ENCODE data around the gene ANOS1. TPM values are rescaled to one million over a fixed set of nuclear protein-coding genes. Genes with fewer than 3 reads are reported as not detected.
A peak's percentile ranks its signal among the peaks of the same experiment; 100 is the strongest.
"Not testable (repeated sequence)": the region's sequence is repeated elsewhere in the genome, so short reads cannot be mapped to it uniquely, and the experiment has no call there.

ANOS1 gene
- total and polyA plus RNA-seq, 4 donors = 2.3 to 12.1 (median 3.7) TPM

- H3K27ac ChIP-seq (ENCODE audit: low read depth in 1 of 2, low read length in 2 of 2) = no peak overlapping the region
- ATAC-seq (ENCODE audit: low FRiP score) (no peak), DNase-seq (no peak)
- H3K27me3 ChIP-seq (ENCODE audit: control insufficient read depth in 1 of 2, insufficient read depth in 2 of 2, low read length in 1 of 2) = no peaks in the 10 kb centered on the region
- WGBS, 2 donors = 94 to 98% methylated on average over 1 of the region's 1 CpG
- intact Hi-C loops (cut with DNase I) = no loop called here
- no peaks in the 10 kb centered on the region for H3K9me3 ChIP-seq (ENCODE audit: control insufficient read depth, low read length)
- H3K4me3 ChIP-seq (ENCODE audit: low read length in 2 of 2) = no peak overlapping the region
- no peaks in the 10 kb centered on the region for H3K36me3 ChIP-seq (ENCODE audit: control insufficient read depth in 1 of 2, insufficient read depth in 2 of 2, low read length in 1 of 2)
- H3K4me1 ChIP-seq (ENCODE audit: control insufficient read depth in 1 of 2, insufficient read depth in 2 of 2, low read length in 2 of 2) = no peaks in the 10 kb centered on the region
Measured at GRCh38 chrX:8548446-8548845, 183.5 kb downstream of the ANOS1 start.

- H3K36me3 ChIP-seq (ENCODE audit: control insufficient read depth in 1 of 2, insufficient read depth in 2 of 2, low read length in 1 of 2) = no peaks in the 10 kb centered on the region
- no peak for ATAC-seq (ENCODE audit: low FRiP score)
- no peak overlapping the region for H3K27ac ChIP-seq (ENCODE audit: low read depth in 1 of 2, low read length in 2 of 2)
- no peaks in the 10 kb centered on the region for H3K27me3 ChIP-seq (ENCODE audit: control insufficient read depth in 1 of 2, insufficient read depth in 2 of 2, low read length in 1 of 2)
- H3K9me3 ChIP-seq (ENCODE audit: control insufficient read depth, low read length) = no peaks in the 10 kb centered on the region
- H3K4me1 ChIP-seq (ENCODE audit: control insufficient read depth in 1 of 2, insufficient read depth in 2 of 2, low read length in 2 of 2) = no peaks in the 10 kb centered on the region
- intact Hi-C loops (cut with DNase I) = no loop called here
- DNase-seq = no peak
- 86 to 90% methylated on average over 4 of the region's 4 CpGs for WGBS, 2 donors
- no peak overlapping the region for H3K4me3 ChIP-seq (ENCODE audit: low read length in 2 of 2)
Measured at GRCh38 chrX:8546715-8547114, 185.2 kb downstream of the ANOS1 start.

- ATAC-seq (ENCODE audit: low FRiP score) (no peak), DNase-seq (no peak)
- Histone ChIP-seq H3K27ac (ENCODE audit: low read depth in 1 of 2, low read length in 2 of 2) (no peak overlapping the region), H3K36me3 (ENCODE audit: control insufficient read depth in 1 of 2, insufficient read depth in 2 of 2, low read length in 1 of 2) (no peaks in the 10 kb centered on the region), H3K27me3 (ENCODE audit: control insufficient read depth in 1 of 2, insufficient read depth in 2 of 2, low read length in 1 of 2) (no peaks in the 10 kb centered on the region), H3K4me3 (ENCODE audit: low read length in 2 of 2) (no peak overlapping the region), H3K9me3 (ENCODE audit: control insufficient read depth, low read length) (no peaks in the 10 kb centered on the region), H3K4me1 (ENCODE audit: control insufficient read depth in 1 of 2, insufficient read depth in 2 of 2, low read length in 2 of 2) (no peaks in the 10 kb centered on the region)
- intact Hi-C loops (cut with DNase I) = no loop called here
- 31 to 54% methylated on average over 2 of the region's 2 CpGs for WGBS, 2 donors
Measured at GRCh38 chrX:8520791-8521190, 211.1 kb downstream of the ANOS1 start.

GRCh38 chrX:8520178-8520577, 211.8 kb downstream of the ANOS1 start:
- DNase-seq (no peak), ATAC-seq (ENCODE audit: low FRiP score) (no peak)
- Histone ChIP-seq H3K4me1 (ENCODE audit: control insufficient read depth in 1 of 2, insufficient read depth in 2 of 2, low read length in 2 of 2) (no peaks in the 10 kb centered on the region), H3K36me3 (ENCODE audit: control insufficient read depth in 1 of 2, insufficient read depth in 2 of 2, low read length in 1 of 2) (no peaks in the 10 kb centered on the region), H3K9me3 (ENCODE audit: control insufficient read depth, low read length) (no peaks in the 10 kb centered on the region), H3K27ac (ENCODE audit: low read depth in 1 of 2, low read length in 2 of 2) (no peak overlapping the region), H3K27me3 (ENCODE audit: control insufficient read depth in 1 of 2, insufficient read depth in 2 of 2, low read length in 1 of 2) (no peaks in the 10 kb centered on the region), H3K4me3 (ENCODE audit: low read length in 2 of 2) (no peak overlapping the region)
- intact Hi-C loops (cut with DNase I) = no loop called here
- WGBS, 2 donors = 59 to 81% methylated on average over 3 of the region's 3 CpGs

- H3K4me3 ChIP-seq (ENCODE audit: low read length in 2 of 2) = no peak overlapping the region
- H3K27ac ChIP-seq (ENCODE audit: low read depth in 1 of 2, low read length in 2 of 2) = peak overlapping the region in 1 of 2 donors; percentile 51
- no peaks in the 10 kb centered on the region for H3K36me3 ChIP-seq (ENCODE audit: control insufficient read depth in 1 of 2, insufficient read depth in 2 of 2, low read length in 1 of 2)
- DNase-seq (no peak), ATAC-seq (ENCODE audit: low FRiP score) (no peak)
- 4 to 10% methylated on average over 6 of the region's 6 CpGs for WGBS, 2 donors
- intact Hi-C loops (cut with DNase I) = no loop called here
- no peaks in the 10 kb centered on the region for H3K27me3 ChIP-seq (ENCODE audit: control insufficient read depth in 1 of 2, insufficient read depth in 2 of 2, low read length in 1 of 2)
- peaks cover 0 to 2% of the 10 kb centered on the region in 2 donors for H3K4me1 ChIP-seq (ENCODE audit: control insufficient read depth in 1 of 2, insufficient read depth in 2 of 2, low read length in 2 of 2)
- no peaks in the 10 kb centered on the region for H3K9me3 ChIP-seq (ENCODE audit: control insufficient read depth, low read length)
Measured at GRCh38 chrX:8504451-8504850, 227.5 kb downstream of the ANOS1 start.

GRCh38 chrX:8502101-8502500, 229.8 kb downstream of the ANOS1 start:
- ATAC-seq (ENCODE audit: low FRiP score); H3K36me3 ChIP-seq (ENCODE audit: control insufficient read depth in 1 of 2, insufficient read depth in 2 of 2, low read length in 1 of 2); intact Hi-C loops (cut with DNase I); H3K27me3 ChIP-seq (ENCODE audit: control insufficient read depth in 1 of 2, insufficient read depth in 2 of 2, low read length in 1 of 2); H3K4me3 ChIP-seq (ENCODE audit: low read length in 2 of 2); H3K27ac ChIP-seq (ENCODE audit: low read depth in 1 of 2, low read length in 2 of 2); DNase-seq; H3K4me1 ChIP-seq (ENCODE audit: control insufficient read depth in 1 of 2, insufficient read depth in 2 of 2, low read length in 2 of 2); H3K9me3 ChIP-seq (ENCODE audit: control insufficient read depth, low read length): not testable (repeated sequence)
- 84 to 90% methylated on average over 19 to 21 of the region's 21 CpGs for WGBS, 2 donors

- ATAC-seq (ENCODE audit: low FRiP score) (no peak), DNase-seq (no peak)
- Histone ChIP-seq H3K36me3 (ENCODE audit: control insufficient read depth in 1 of 2, insufficient read depth in 2 of 2, low read length in 1 of 2) (no peaks in the 10 kb centered on the region), H3K27ac (ENCODE audit: low read depth in 1 of 2, low read length in 2 of 2) (no peak overlapping the region), H3K9me3 (ENCODE audit: control insufficient read depth, low read length) (no peaks in the 10 kb centered on the region), H3K27me3 (ENCODE audit: control insufficient read depth in 1 of 2, insufficient read depth in 2 of 2, low read length in 1 of 2) (no peaks in the 10 kb centered on the region), H3K4me1 (ENCODE audit: control insufficient read depth in 1 of 2, insufficient read depth in 2 of 2, low read length in 2 of 2) (peaks cover 0 to 2% of the 10 kb centered on the region in 2 donors), H3K4me3 (ENCODE audit: low read length in 2 of 2) (no peak overlapping the region)
- 78 to 83% methylated on average over 4 of the region's 4 CpGs for WGBS, 2 donors
- intact Hi-C loops (cut with DNase I) = no loop called here
Measured at GRCh38 chrX:8500203-8500602, 231.7 kb downstream of the ANOS1 start.

- H3K4me1 ChIP-seq (ENCODE audit: control insufficient read depth in 1 of 2, insufficient read depth in 2 of 2, low read length in 2 of 2); ATAC-seq (ENCODE audit: low FRiP score); H3K27me3 ChIP-seq (ENCODE audit: control insufficient read depth in 1 of 2, insufficient read depth in 2 of 2, low read length in 1 of 2); H3K36me3 ChIP-seq (ENCODE audit: control insufficient read depth in 1 of 2, insufficient read depth in 2 of 2, low read length in 1 of 2); H3K9me3 ChIP-seq (ENCODE audit: control insufficient read depth, low read length); intact Hi-C loops (cut with DNase I); H3K4me3 ChIP-seq (ENCODE audit: low read length in 2 of 2); H3K27ac ChIP-seq (ENCODE audit: low read depth in 1 of 2, low read length in 2 of 2); DNase-seq: not testable (repeated sequence)
- WGBS, 2 donors = 87 to 90% methylated on average over 4 of the region's 4 CpGs
Measured at GRCh38 chrX:8495036-8495435, 236.9 kb downstream of the ANOS1 start.

GRCh38 chrX:8484360-8484949, 247.5 kb downstream of the ANOS1 start:
- no peak for ATAC-seq (ENCODE audit: low FRiP score)
- intact Hi-C loops (cut with DNase I) = no loop called here
- no peak overlapping the region for H3K27ac ChIP-seq (ENCODE audit: low read depth in 1 of 2, low read length in 2 of 2)
- H3K4me1 ChIP-seq (ENCODE audit: control insufficient read depth in 1 of 2, insufficient read depth in 2 of 2, low read length in 2 of 2) = no peaks in the 10 kb centered on the region
- no peak overlapping the region for H3K4me3 ChIP-seq (ENCODE audit: low read length in 2 of 2)
- H3K36me3 ChIP-seq (ENCODE audit: control insufficient read depth in 1 of 2, insufficient read depth in 2 of 2, low read length in 1 of 2) = no peaks in the 10 kb centered on the region
- H3K9me3 ChIP-seq (ENCODE audit: control insufficient read depth, low read length) = no peaks in the 10 kb centered on the region
- no peaks in the 10 kb centered on the region for H3K27me3 ChIP-seq (ENCODE audit: control insufficient read depth in 1 of 2, insufficient read depth in 2 of 2, low read length in 1 of 2)
- DNase-seq = no peak
- 78 to 85% methylated on average over 8 of the region's 8 CpGs for WGBS, 2 donors
